ENCODE data around the gene MBP.

MBP gene

GRCh38 chr18:76937597-76937996 is 195.0 kb downstream of the MBP start:
- Histone ChIP-seq H3K27me3 (ENCODE audit: insufficient read depth, low read length) (no peaks in the 10 kb centered on the region), H3K27ac (ENCODE audit: low read depth, low read length, poor library complexity, severe bottlenecking) (no peak overlapping the region), H3K36me3 (ENCODE audit: insufficient read depth, low read length) (peaks cover 48% of the 10 kb centered on the region), H3K4me3 (ENCODE audit: low read depth, low read length, poor library complexity, severe bottlenecking) (no peak overlapping the region), H3K4me1 (ENCODE audit: insufficient read depth, low read length, severe bottlenecking) (no peaks in the 10 kb centered on the region), H3K4me2 (ENCODE audit: low read length) (no peak overlapping the region), H3K9me3 (ENCODE audit: low read length) (no peaks in the 10 kb centered on the region), H2AFZ (ENCODE audit: low read length) (no peak overlapping the region), H3K79me2 (ENCODE audit: insufficient read depth, low read length) (no peaks in the 10 kb centered on the region), H3K9me2 (ENCODE audit: low read depth, low read length) (no peaks in the 10 kb centered on the region), H4K20me1 (ENCODE audit: insufficient read depth, low read length) (no peaks in the 10 kb centered on the region), H3F3A (ENCODE audit: insufficient read depth, low read length) (no peaks in the 10 kb centered on the region), H3K9ac (ENCODE audit: low read length) (no peak overlapping the region)
- TF ChIP-seq CTCF (IDR thresholded peaks at IDR 0.05; ENCODE audit: low read length) (no peak), EZH2 (IDR thresholded peaks at IDR 0.05; ENCODE audit: borderline replicate concordance, low read length) (no peak)

GRCh38 chr18:76936877-76937276 is 195.7 kb downstream of the MBP start:
- Histone ChIP-seq H2AFZ (ENCODE audit: low read length) (no peak overlapping the region), H3K9me2 (ENCODE audit: low read depth, low read length) (no peaks in the 10 kb centered on the region), H3K9ac (ENCODE audit: low read length) (no peak overlapping the region), H3F3A (ENCODE audit: insufficient read depth, low read length) (no peaks in the 10 kb centered on the region), H3K9me3 (ENCODE audit: low read length) (no peaks in the 10 kb centered on the region), H3K4me3 (ENCODE audit: low read depth, low read length, poor library complexity, severe bottlenecking) (no peak overlapping the region), H3K27ac (ENCODE audit: low read depth, low read length, poor library complexity, severe bottlenecking) (no peak overlapping the region), H4K20me1 (ENCODE audit: insufficient read depth, low read length) (no peaks in the 10 kb centered on the region), H3K4me2 (ENCODE audit: low read length) (no peak overlapping the region), H3K36me3 (ENCODE audit: insufficient read depth, low read length) (peaks cover 54% of the 10 kb centered on the region), H3K79me2 (ENCODE audit: insufficient read depth, low read length) (no peaks in the 10 kb centered on the region), H3K27me3 (ENCODE audit: insufficient read depth, low read length) (no peaks in the 10 kb centered on the region), H3K4me1 (ENCODE audit: insufficient read depth, low read length, severe bottlenecking) (no peaks in the 10 kb centered on the region)
- TF ChIP-seq CTCF (IDR thresholded peaks at IDR 0.05; ENCODE audit: low read length) (no peak), EZH2 (IDR thresholded peaks at IDR 0.05; ENCODE audit: borderline replicate concordance, low read length) (no peak)

GRCh38 chr18:76935722-76936337 is 196.8 kb downstream of the MBP start:
- H4K20me1 ChIP-seq (ENCODE audit: insufficient read depth, low read length) = no peaks in the 10 kb centered on the region
- no peak overlapping the region for H3K4me2 ChIP-seq (ENCODE audit: low read length)
- no peak for TF ChIP-seq EZH2 (IDR thresholded peaks at IDR 0.05; ENCODE audit: borderline replicate concordance, low read length)
- no peak for TF ChIP-seq CTCF (IDR thresholded peaks at IDR 0.05; ENCODE audit: low read length)
- no peaks in the 10 kb centered on the region for H3K4me1 ChIP-seq (ENCODE audit: insufficient read depth, low read length, severe bottlenecking)
- no peak overlapping the region for H2AFZ ChIP-seq (ENCODE audit: low read length)
- H3F3A ChIP-seq (ENCODE audit: insufficient read depth, low read length) = no peaks in the 10 kb centered on the region
- H3K4me3 ChIP-seq (ENCODE audit: low read depth, low read length, poor library complexity, severe bottlenecking) = no peak overlapping the region
- no peak overlapping the region for H3K27ac ChIP-seq (ENCODE audit: low read depth, low read length, poor library complexity, severe bottlenecking)
- H3K9ac ChIP-seq (ENCODE audit: low read length) = no peak overlapping the region
- H3K9me3 ChIP-seq (ENCODE audit: low read length) = no peaks in the 10 kb centered on the region
- H3K79me2 ChIP-seq (ENCODE audit: insufficient read depth, low read length) = no peaks in the 10 kb centered on the region
- H3K36me3 ChIP-seq (ENCODE audit: insufficient read depth, low read length) = peaks cover 61% of the 10 kb centered on the region
- H3K9me2 ChIP-seq (ENCODE audit: low read depth, low read length) = no peaks in the 10 kb centered on the region
- H3K27me3 ChIP-seq (ENCODE audit: insufficient read depth, low read length) = no peaks in the 10 kb centered on the region
